ENCODE measurements around the gene CLEC2D.

- TF ChIP-seq POLR2A (IDR thresholded peaks at IDR 0.05): no peak
- TF ChIP-seq POLR2AphosphoS5 (IDR thresholded peaks at IDR 0.05): no peak
These were observed 42.7 kb upstream of the CLEC2D start for GRCh38 chr12:9626821-9627220.
